ENCODE measurements around the gene LIN28A. TPM values are rescaled to one million over a fixed set of nuclear protein-coding genes. Genes with fewer than 3 reads are reported as not detected.

Gene LIN28A
- under 1 TPM in 1 of 4 donors, not detected in 3; 0.14 TPM for total RNA-seq

- TF ChIP-seq CTCF (IDR thresholded peaks at IDR 0.05): no peak
- no peak for TF ChIP-seq POLR2A (IDR thresholded peaks at IDR 0.05)
- Histone ChIP-seq H3K4me1 (no peaks in the 10 kb centered on the region), H3K36me3 (no peaks in the 10 kb centered on the region), H3K4me3 (no peak within 1 kb of the TSS), H3K9me3 (no peaks in the 10 kb centered on the region), H3K27ac (no peak within 1 kb of the TSS), H3K27me3 (peaks cover 7 to 30% of the 10 kb centered on the region in 2 donors)
- intact Hi-C loops (cut with DNase I; ENCODE audit: low total_unique reads): no loop called here
- no peak for DNase-seq
Measured at GRCh38 chr1:26410706-26411623, at the start of gene LIN28A. Gene LIN28A (plus strand): TSS chr1:26410817. CDS start chr1:26410892, 75 bp downstream.

GRCh38 chr1:26361605-26362122, 49.0 kb upstream of the LIN28A start:
- peaks cover 0 to 6% of the 10 kb centered on the region in 2 donors for H3K4me1 ChIP-seq
- H3K9me3 ChIP-seq: no peaks in the 10 kb centered on the region
- no peak for TF ChIP-seq CTCF (IDR thresholded peaks at IDR 0.05)
- TF ChIP-seq POLR2A (IDR thresholded peaks at IDR 0.05): no peak
- H3K4me3 ChIP-seq: no peak overlapping the region
- H3K36me3 ChIP-seq: no peaks in the 10 kb centered on the region
- H3K27ac ChIP-seq: no peak overlapping the region
- DNase-seq: no peak
- intact Hi-C loops (cut with DNase I; ENCODE audit: low total_unique reads): no loop called here
- H3K27me3 ChIP-seq: peaks cover 12 to 23% of the 10 kb centered on the region in 2 donors

GRCh38 chr1:26362331-26362730, 48.3 kb upstream of the LIN28A start:
- H3K4me1 ChIP-seq: peaks cover 0 to 6% of the 10 kb centered on the region in 2 donors
- TF ChIP-seq POLR2A (IDR thresholded peaks at IDR 0.05): no peak
- no peak for TF ChIP-seq CTCF (IDR thresholded peaks at IDR 0.05)
- no peak overlapping the region for H3K27ac ChIP-seq
- no peak for DNase-seq
- H3K36me3 ChIP-seq: no peaks in the 10 kb centered on the region
- intact Hi-C loops (cut with DNase I; ENCODE audit: low total_unique reads): no loop called here
- peaks cover 12 to 23% of the 10 kb centered on the region in 2 donors for H3K27me3 ChIP-seq
- no peaks in the 10 kb centered on the region for H3K9me3 ChIP-seq
- H3K4me3 ChIP-seq: no peak overlapping the region

GRCh38 chr1:26363549-26364448, 46.8 kb upstream of the LIN28A start:
- intact Hi-C loops (cut with DNase I; ENCODE audit: low total_unique reads): no loop called here
- DNase-seq: peak; percentile 52 to 69
- no peaks in the 10 kb centered on the region for H3K9me3 ChIP-seq
- H3K36me3 ChIP-seq: no peaks in the 10 kb centered on the region
- H3K4me1 ChIP-seq: peaks cover 0 to 6% of the 10 kb centered on the region in 2 donors
- TF ChIP-seq CTCF (IDR thresholded peaks at IDR 0.05) (peak; percentile 48 to 75 (median 68)), POLR2A (IDR thresholded peaks at IDR 0.05) (no peak)
- H3K27ac ChIP-seq: no peak overlapping the region
- no peak overlapping the region for H3K4me3 ChIP-seq
- H3K27me3 ChIP-seq: peaks cover 12 to 23% of the 10 kb centered on the region in 2 donors

All from uterus (tissue), 4 donors.